ENCODE data around the gene C11orf21. TPM values are rescaled to one million over a fixed set of nuclear protein-coding genes. Genes with fewer than 3 reads are reported as not detected.
A peak's percentile ranks its signal among the peaks of the same experiment; 100 is the strongest.

C11orf21 gene
- total RNA-seq, 2 donors from 2014 or later, result 0.11 to 0.52 TPM

DNA sequence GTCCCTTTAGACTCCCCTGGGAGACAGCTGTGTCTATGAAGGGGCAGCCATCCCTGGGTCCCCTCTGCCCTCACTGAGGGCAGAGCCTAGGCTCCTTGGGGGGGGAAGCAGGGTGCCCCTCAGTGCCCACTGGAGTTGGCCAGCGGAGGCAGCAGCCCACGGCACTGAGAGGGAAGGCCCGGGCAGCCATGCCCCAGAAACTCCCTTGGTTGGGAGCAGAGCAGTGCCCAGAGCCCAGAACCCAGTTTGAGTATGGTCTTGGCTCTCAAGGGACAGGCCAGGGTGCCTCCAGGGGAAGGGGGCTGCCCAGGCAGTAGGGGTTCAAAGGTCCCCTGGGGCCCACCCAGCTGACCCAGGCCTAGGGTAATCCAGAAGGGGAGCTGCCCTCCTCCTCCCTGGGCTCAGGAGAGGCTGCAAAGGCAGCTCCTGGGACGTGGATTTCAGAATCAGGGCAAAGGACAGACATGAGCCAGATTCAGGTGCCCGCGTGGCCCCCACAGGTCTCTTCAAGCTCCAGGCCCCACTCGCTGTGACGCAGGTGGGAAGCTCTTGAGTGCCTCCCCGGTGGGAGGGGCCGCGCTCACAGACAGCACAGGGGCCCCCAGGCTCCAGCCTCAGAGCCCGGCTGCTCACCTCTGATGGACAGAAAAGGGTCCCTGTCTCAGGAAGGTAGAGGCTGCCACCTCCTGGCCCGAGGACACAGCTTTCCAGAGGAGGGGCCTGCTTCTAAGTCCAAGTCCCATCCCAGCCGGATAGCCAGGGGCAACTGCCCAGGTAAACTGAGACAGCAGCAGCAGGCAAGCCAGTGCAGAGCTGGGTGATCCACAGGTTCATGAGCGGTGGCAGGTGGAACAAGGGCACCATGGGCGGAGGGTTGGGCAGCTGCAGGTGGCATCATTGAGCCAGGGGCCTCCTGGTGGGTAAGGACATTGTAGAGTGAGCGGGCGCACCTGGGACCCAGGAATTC is 2.6 kb downstream of the C11orf21 start:
- TF ChIP-seq, protein P1, sequence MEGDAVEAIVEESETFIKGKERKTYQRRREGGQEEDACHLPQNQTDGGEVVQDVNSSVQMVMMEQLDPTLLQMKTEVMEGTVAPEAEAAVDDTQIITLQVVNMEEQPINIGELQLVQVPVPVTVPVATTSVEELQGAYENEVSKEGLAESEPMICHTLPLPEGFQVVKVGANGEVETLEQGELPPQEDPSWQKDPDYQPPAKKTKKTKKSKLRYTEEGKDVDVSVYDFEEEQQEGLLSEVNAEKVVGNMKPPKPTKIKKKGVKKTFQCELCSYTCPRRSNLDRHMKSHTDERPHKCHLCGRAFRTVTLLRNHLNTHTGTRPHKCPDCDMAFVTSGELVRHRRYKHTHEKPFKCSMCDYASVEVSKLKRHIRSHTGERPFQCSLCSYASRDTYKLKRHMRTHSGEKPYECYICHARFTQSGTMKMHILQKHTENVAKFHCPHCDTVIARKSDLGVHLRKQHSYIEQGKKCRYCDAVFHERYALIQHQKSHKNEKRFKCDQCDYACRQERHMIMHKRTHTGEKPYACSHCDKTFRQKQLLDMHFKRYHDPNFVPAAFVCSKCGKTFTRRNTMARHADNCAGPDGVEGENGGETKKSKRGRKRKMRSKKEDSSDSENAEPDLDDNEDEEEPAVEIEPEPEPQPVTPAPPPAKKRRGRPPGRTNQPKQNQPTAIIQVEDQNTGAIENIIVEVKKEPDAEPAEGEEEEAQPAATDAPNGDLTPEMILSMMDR (IDR thresholded peaks at IDR 0.05), result peak; percentile 26
- Histone ChIP-seq H3K4me3 (no peak overlapping the region), H3K27ac (no peak overlapping the region), H3K9me3 (no peaks in the 10 kb centered on the region), H3K4me1 (no peaks in the 10 kb centered on the region), H3K27me3 (no peaks in the 10 kb centered on the region), H3K36me3 (no peaks in the 10 kb centered on the region), H3K9ac (ENCODE audit: low read depth in 2 of 2, low read length in 2 of 2) (no peak overlapping the region)
- intact Hi-C loops (cut with DNase I), result loop anchor here (2.0 kb wide), 1 partner anchor 102 kb away; no protein-coding TSS in a partner anchor
- DNase-seq, result peak; percentile 38

DNA sequence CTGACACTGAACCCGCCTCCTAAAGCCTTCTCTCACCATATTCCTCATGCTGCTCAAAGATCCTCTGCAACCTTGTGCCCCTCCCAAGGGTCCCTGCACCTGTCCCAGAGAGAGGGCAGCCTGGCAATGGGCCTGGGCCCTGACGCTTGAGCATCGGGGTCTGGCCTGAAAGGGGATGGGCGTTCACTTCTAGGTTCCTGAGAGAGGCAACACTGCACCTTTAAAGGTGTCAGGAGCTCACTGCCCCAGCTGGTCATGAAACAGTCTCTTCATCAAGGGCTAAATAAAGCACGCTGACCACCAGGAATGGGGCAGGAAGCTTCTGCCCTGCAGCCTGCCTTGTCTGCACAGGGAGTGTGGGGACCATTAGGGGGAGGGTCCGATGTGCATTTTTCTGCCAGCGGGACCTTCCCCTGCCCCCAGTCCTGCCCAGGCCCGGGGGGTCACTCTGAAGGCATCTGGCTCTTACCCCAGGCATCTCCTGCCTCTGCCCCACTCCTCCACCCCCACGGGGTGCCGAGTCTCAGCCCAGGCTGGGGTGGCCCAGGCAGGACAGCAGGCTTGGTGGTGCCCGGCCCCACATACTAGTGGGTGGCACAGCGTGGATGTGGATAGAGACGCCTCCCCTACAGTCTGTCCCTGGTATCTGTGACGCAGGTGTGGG is 3.5 kb downstream of the C11orf21 start:
- no peaks in the 10 kb centered on the region for H3K9me3 ChIP-seq
- no peak overlapping the region for H3K9ac ChIP-seq (ENCODE audit: low read depth in 2 of 2, low read length in 2 of 2)
- peak; percentile 14 for DNase-seq
- H3K27ac ChIP-seq, result no peak overlapping the region
- no peak overlapping the region for H3K4me3 ChIP-seq
- no peaks in the 10 kb centered on the region for H3K36me3 ChIP-seq
- no peaks in the 10 kb centered on the region for H3K27me3 ChIP-seq
- intact Hi-C loops (cut with DNase I), result loop anchor here (2.0 kb wide), 1 partner anchor 101 kb away; no protein-coding TSS in a partner anchor
- TF ChIP-seq, protein P1 (IDR thresholded peaks at IDR 0.05), result no peak
- H3K4me1 ChIP-seq, result no peaks in the 10 kb centered on the region

GRCh38 chr11:2297623-2298030 is 4.1 kb downstream of the C11orf21 start:
- H3K27me3 ChIP-seq, result no peaks in the 10 kb centered on the region
- H3K4me3 ChIP-seq, result no peak overlapping the region
- no peaks in the 10 kb centered on the region for H3K36me3 ChIP-seq
- no peaks in the 10 kb centered on the region for H3K9me3 ChIP-seq
- H3K9ac ChIP-seq (ENCODE audit: low read depth in 2 of 2, low read length in 2 of 2), result no peak overlapping the region
- DNase-seq, result no peak
- H3K4me1 ChIP-seq, result no peaks in the 10 kb centered on the region
- H3K27ac ChIP-seq, result no peak overlapping the region
- TF ChIP-seq, protein P1 (IDR thresholded peaks at IDR 0.05), result no peak
- intact Hi-C loops (cut with DNase I), result loop anchor here (2.0 kb wide), 1 partner anchor 101 kb away; no protein-coding TSS in a partner anchor

DNA sequence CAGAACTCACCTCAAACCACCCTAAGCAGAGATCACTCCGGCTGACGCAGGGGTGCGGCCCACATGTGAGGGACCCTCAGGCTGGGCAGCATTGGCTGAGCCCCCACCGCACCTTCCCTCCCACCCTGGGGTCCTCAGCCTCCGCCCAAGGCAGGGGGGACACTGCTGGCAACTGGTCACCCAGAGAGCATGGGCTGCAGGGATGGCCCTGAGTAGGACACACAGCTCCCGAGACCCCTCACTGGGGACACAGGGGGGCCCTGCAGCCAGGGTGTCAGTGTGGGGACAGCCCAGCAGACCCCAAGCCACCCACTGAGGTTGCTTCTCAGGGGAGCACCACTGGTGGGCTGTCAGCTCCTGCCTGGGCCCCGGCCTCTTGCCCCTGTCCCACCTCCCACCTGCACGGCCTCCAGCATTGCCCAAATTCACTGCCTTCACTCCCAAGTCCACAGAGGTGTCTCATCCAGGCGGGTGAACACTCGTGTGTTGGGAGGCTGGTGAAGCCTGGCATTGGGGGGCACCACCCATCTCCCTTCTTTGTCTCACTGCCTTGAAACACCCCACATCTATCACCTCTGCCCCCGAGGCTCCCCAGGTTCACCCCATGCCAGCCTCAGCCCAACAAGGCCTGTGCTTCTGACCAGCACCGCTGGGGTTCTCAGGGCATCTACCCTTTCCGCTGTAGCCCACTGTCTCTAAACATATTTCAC is 4.7 kb downstream of the C11orf21 start:
- Histone ChIP-seq H3K27me3 (no peaks in the 10 kb centered on the region), H3K27ac (no peak overlapping the region), H3K36me3 (no peaks in the 10 kb centered on the region), H3K9me3 (no peaks in the 10 kb centered on the region), H3K4me1 (no peaks in the 10 kb centered on the region), H3K4me3 (no peak overlapping the region), H3K9ac (ENCODE audit: low read depth in 2 of 2, low read length in 2 of 2) (no peak overlapping the region)
- intact Hi-C loops (cut with DNase I), result no loop called here
- TF ChIP-seq, protein P1 (IDR thresholded peaks at IDR 0.05), result no peak
- no peak for DNase-seq

All from colonic mucosa (tissue), 4 donors.